ENCODE measurements around the gene SCUBE1.
A peak's percentile ranks its signal among the peaks of the same experiment; 100 is the strongest.

Gene SCUBE1

GRCh38 chr22:43203471-43203981, 139.6 kb downstream of the SCUBE1 start:
- no peaks in the 10 kb centered on the region for H3K27me3 ChIP-seq (ENCODE audit: insufficient read depth, low read length)
- H3K4me3 ChIP-seq (ENCODE audit: low read length), result no peak overlapping the region
- no peak overlapping the region for H3K27ac ChIP-seq (ENCODE audit: low read length)
- H3K9me3 ChIP-seq (ENCODE audit: insufficient read depth, low read depth, low read length), result no peaks in the 10 kb centered on the region
- H3K9ac ChIP-seq (ENCODE audit: low read depth, low read length), result no peak overlapping the region
- no peaks in the 10 kb centered on the region for H3K36me3 ChIP-seq (ENCODE audit: insufficient read depth, low read depth, low read length)
- peaks cover 4% of the 10 kb centered on the region; the same call in 1 of the 2 replicates for H3K4me1 ChIP-seq (ENCODE audit: insufficient read depth, low read length)

- Histone ChIP-seq H3K9ac (ENCODE audit: low read depth, low read length) (peak overlapping the region; percentile 6; the same call in 1 of the 2 replicates), H3K9me3 (ENCODE audit: insufficient read depth, low read depth, low read length) (no peaks in the 10 kb centered on the region), H3K4me1 (ENCODE audit: insufficient read depth, low read length) (peaks cover 4% of the 10 kb centered on the region; the same call in 1 of the 2 replicates), H3K27me3 (ENCODE audit: insufficient read depth, low read length) (no peaks in the 10 kb centered on the region), H3K36me3 (ENCODE audit: insufficient read depth, low read depth, low read length) (no peaks in the 10 kb centered on the region), H3K4me3 (ENCODE audit: low read length) (no peak overlapping the region), H3K27ac (ENCODE audit: low read length) (no peak overlapping the region)
Measured at GRCh38 chr22:43202756-43203410, 140.3 kb downstream of the SCUBE1 start.

- no peak overlapping the region for H3K4me3 ChIP-seq (ENCODE audit: low read length)
- peak overlapping the region; percentile 6; the same call in 1 of the 2 replicates for H3K9ac ChIP-seq (ENCODE audit: low read depth, low read length)
- no peaks in the 10 kb centered on the region for H3K27me3 ChIP-seq (ENCODE audit: insufficient read depth, low read length)
- no peak overlapping the region for H3K27ac ChIP-seq (ENCODE audit: low read length)
- no peaks in the 10 kb centered on the region for H3K9me3 ChIP-seq (ENCODE audit: insufficient read depth, low read depth, low read length)
- H3K36me3 ChIP-seq (ENCODE audit: insufficient read depth, low read depth, low read length), result no peaks in the 10 kb centered on the region
- H3K4me1 ChIP-seq (ENCODE audit: insufficient read depth, low read length), result peaks cover 4% of the 10 kb centered on the region; the same call in 1 of the 2 replicates
Measured at GRCh38 chr22:43202326-43202725, 140.8 kb downstream of the SCUBE1 start.

DNA sequence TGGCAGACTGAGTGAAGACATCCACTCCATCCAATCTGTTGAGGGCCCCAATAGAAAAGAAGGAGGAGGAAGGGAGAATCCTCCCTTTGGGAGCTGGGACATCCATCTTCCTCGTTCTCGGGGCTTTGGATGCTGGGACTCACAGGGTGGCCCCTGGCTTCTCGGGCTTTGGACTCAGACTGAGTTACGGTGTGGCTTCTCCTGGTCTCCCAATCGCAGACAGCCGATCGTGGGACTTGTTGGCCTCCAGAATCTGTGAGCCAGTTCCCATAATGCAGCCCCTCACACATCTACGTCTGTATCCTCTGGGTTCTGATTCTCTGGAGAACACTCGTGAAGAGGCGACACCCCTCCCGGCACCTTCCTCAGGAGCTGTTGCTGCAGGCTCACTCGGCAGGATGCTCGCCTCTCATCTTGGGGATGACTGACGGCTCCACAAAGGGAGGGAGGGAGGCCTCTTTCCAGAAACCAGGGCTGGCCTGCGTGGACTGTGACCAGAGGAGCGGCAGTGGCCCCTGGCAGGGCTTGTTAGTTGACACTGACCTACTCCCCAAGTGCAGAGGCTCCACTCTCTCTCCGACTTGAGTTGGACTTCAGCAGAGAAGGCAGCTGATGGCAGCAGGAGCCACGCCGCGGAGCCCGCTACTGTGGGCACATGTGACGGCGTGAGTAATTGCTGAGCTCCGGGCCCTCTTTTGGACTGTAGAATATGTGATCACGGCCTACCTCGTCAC, 141.5 kb downstream of the SCUBE1 start:
- Histone ChIP-seq H3K36me3 (ENCODE audit: insufficient read depth, low read depth, low read length) (no peaks in the 10 kb centered on the region), H3K27ac (ENCODE audit: low read length) (no peak overlapping the region), H3K9me3 (ENCODE audit: insufficient read depth, low read depth, low read length) (no peaks in the 10 kb centered on the region), H3K27me3 (ENCODE audit: insufficient read depth, low read length) (no peaks in the 10 kb centered on the region), H3K4me3 (ENCODE audit: low read length) (no peak overlapping the region), H3K4me1 (ENCODE audit: insufficient read depth, low read length) (peaks cover 4% of the 10 kb centered on the region; the same call in 1 of the 2 replicates), H3K9ac (ENCODE audit: low read depth, low read length) (no peak overlapping the region)

GRCh38 chr22:43200555-43200954, 142.6 kb downstream of the SCUBE1 start:
- Histone ChIP-seq H3K4me3 (ENCODE audit: low read length) (no peak overlapping the region), H3K9ac (ENCODE audit: low read depth, low read length) (no peak overlapping the region), H3K4me1 (ENCODE audit: insufficient read depth, low read length) (peaks cover 4% of the 10 kb centered on the region; the same call in 1 of the 2 replicates), H3K36me3 (ENCODE audit: insufficient read depth, low read depth, low read length) (no peaks in the 10 kb centered on the region), H3K27ac (ENCODE audit: low read length) (no peak overlapping the region), H3K27me3 (ENCODE audit: insufficient read depth, low read length) (no peaks in the 10 kb centered on the region), H3K9me3 (ENCODE audit: insufficient read depth, low read depth, low read length) (no peaks in the 10 kb centered on the region)

DNA sequence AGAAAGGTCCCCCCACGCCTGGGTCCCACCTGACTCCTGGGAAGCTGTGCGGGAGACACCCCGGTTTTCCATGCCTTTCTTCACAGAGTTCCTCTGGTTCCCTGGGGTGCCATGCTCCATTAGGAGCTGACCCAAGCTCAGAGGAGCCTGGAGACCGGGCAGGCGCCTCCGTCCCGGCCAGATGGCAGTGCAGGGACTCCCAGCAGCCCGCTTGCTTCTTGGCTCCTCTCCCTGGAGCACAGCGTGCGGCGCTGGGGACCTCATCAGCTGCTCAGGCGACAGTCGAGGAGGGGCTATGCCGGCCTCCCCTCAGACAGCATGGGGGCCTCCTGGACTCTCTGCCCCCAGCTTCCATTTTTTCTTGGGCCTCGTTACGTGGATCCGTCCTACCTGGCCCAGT, 143.1 kb downstream of the SCUBE1 start:
- no peaks in the 10 kb centered on the region for H3K27me3 ChIP-seq (ENCODE audit: insufficient read depth, low read length)
- H3K36me3 ChIP-seq (ENCODE audit: insufficient read depth, low read depth, low read length), result no peaks in the 10 kb centered on the region
- no peak overlapping the region for H3K9ac ChIP-seq (ENCODE audit: low read depth, low read length)
- H3K4me3 ChIP-seq (ENCODE audit: low read length), result no peak overlapping the region
- H3K27ac ChIP-seq (ENCODE audit: low read length), result no peak overlapping the region
- H3K9me3 ChIP-seq (ENCODE audit: insufficient read depth, low read depth, low read length), result no peaks in the 10 kb centered on the region
- H3K4me1 ChIP-seq (ENCODE audit: insufficient read depth, low read length), result peaks cover 4% of the 10 kb centered on the region; the same call in 1 of the 2 replicates

DNA sequence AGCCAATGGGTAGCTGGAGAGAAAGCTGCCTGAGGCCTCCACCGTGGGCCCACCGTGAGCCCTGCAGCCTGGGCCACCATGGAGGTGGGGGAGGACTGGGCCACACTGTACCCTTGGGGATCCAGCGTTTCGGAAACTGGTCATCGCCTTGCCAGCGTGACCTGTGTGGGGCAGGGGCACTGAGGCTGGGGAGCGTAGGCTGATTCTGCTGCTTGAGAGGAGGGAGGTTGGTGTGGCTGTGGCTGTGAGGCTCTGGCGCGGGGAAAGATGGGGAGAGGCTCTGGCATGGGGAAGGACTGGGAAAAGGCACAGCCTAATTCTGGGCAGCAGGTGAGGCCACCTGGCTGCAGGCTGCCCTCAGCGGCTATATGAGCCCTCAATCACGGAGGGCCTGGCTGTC, 143.6 kb downstream of the SCUBE1 start:
- Histone ChIP-seq H3K9me3 (ENCODE audit: insufficient read depth, low read depth, low read length) (no peaks in the 10 kb centered on the region), H3K4me1 (ENCODE audit: insufficient read depth, low read length) (peaks cover 4% of the 10 kb centered on the region; the same call in 1 of the 2 replicates), H3K9ac (ENCODE audit: low read depth, low read length) (no peak overlapping the region), H3K27ac (ENCODE audit: low read length) (no peak overlapping the region), H3K36me3 (ENCODE audit: insufficient read depth, low read depth, low read length) (no peaks in the 10 kb centered on the region), H3K27me3 (ENCODE audit: insufficient read depth, low read length) (no peaks in the 10 kb centered on the region), H3K4me3 (ENCODE audit: low read length) (no peak overlapping the region)

DNA sequence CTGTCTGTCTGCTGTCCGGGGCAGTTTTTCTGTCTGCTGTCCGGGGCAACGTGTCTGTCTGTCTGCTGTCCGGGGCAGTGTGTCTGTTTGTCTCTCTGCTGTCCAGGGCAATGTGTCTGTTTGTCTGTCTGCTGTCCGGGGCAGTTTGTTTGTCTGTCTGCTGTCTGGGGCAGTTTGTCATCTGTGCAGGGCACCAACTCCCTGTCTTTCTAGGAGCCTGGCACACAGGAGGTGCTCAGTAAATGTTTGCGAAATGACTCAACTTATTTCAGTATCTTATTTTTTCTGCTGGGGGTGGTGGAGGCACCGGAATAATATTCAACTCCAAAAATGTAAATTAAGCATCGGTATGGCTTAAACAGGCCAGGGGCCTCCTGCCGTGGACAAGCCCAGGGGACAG, 144.2 kb downstream of the SCUBE1 start:
- H3K27ac ChIP-seq (ENCODE audit: low read length), result no peak overlapping the region
- no peaks in the 10 kb centered on the region for H3K9me3 ChIP-seq (ENCODE audit: insufficient read depth, low read depth, low read length)
- no peak overlapping the region for H3K4me3 ChIP-seq (ENCODE audit: low read length)
- H3K36me3 ChIP-seq (ENCODE audit: insufficient read depth, low read depth, low read length), result no peaks in the 10 kb centered on the region
- H3K4me1 ChIP-seq (ENCODE audit: insufficient read depth, low read length), result peaks cover 4% of the 10 kb centered on the region; the same call in 1 of the 2 replicates
- no peaks in the 10 kb centered on the region for H3K27me3 ChIP-seq (ENCODE audit: insufficient read depth, low read length)
- H3K9ac ChIP-seq (ENCODE audit: low read depth, low read length), result no peak overlapping the region

- Histone ChIP-seq H3K9ac (ENCODE audit: low read depth, low read length) (no peak overlapping the region), H3K4me3 (ENCODE audit: low read length) (no peak overlapping the region), H3K4me1 (ENCODE audit: insufficient read depth, low read length) (peaks cover 4% of the 10 kb centered on the region; the same call in 1 of the 2 replicates), H3K9me3 (ENCODE audit: insufficient read depth, low read depth, low read length) (no peaks in the 10 kb centered on the region), H3K27me3 (ENCODE audit: insufficient read depth, low read length) (no peaks in the 10 kb centered on the region), H3K27ac (ENCODE audit: low read length) (no peak overlapping the region), H3K36me3 (ENCODE audit: insufficient read depth, low read depth, low read length) (no peaks in the 10 kb centered on the region)
Measured at GRCh38 chr22:43198126-43198525, 145.0 kb downstream of the SCUBE1 start.

DNA sequence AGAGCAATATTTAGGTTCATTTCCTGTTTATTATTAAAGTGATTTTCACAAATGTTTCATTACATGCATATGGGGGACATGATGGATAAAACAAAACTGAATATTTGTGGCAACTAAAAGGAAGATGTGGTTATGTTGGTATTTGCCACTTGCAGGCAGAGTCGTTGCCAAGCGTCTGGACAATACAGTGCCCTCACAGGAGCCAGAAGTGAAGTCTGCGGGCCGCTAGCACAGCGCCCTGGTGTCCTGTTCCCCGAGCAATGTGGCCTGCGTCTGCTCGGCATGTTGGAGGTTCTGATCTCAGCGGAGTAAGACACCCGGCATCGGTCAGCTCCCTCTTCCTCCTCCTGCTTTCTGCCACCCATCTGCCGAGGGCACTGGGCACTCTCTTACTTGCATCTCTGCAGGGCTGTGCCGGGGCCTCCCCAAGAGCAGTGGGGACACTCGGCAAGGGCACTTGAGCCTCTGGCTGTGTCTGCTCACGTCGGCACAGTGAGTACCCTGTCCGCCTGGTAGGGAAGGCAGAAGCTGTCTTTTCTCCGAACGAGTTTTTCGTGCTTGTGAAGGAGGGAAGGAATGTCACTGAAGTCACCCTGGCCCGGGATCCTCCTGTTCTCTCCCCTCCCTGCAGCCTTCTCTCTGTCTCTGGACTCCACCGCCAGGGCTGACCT, 145.8 kb downstream of the SCUBE1 start:
- Histone ChIP-seq H3K9me3 (ENCODE audit: insufficient read depth, low read depth, low read length) (no peaks in the 10 kb centered on the region), H3K36me3 (ENCODE audit: insufficient read depth, low read depth, low read length) (no peaks in the 10 kb centered on the region), H3K9ac (ENCODE audit: low read depth, low read length) (no peak overlapping the region), H3K27ac (ENCODE audit: low read length) (no peak overlapping the region), H3K4me1 (ENCODE audit: insufficient read depth, low read length) (no peaks in the 10 kb centered on the region), H3K4me3 (ENCODE audit: low read length) (no peak overlapping the region), H3K27me3 (ENCODE audit: insufficient read depth, low read length) (no peaks in the 10 kb centered on the region)

- no peaks in the 10 kb centered on the region for H3K27me3 ChIP-seq (ENCODE audit: insufficient read depth, low read length)
- no peak overlapping the region for H3K9ac ChIP-seq (ENCODE audit: low read depth, low read length)
- H3K36me3 ChIP-seq (ENCODE audit: insufficient read depth, low read depth, low read length), result no peaks in the 10 kb centered on the region
- H3K4me3 ChIP-seq (ENCODE audit: low read length), result no peak overlapping the region
- no peaks in the 10 kb centered on the region for H3K9me3 ChIP-seq (ENCODE audit: insufficient read depth, low read depth, low read length)
- H3K4me1 ChIP-seq (ENCODE audit: insufficient read depth, low read length), result no peaks in the 10 kb centered on the region; the same call in 1 of the 2 replicates
- no peak overlapping the region for H3K27ac ChIP-seq (ENCODE audit: low read length)
Measured at GRCh38 chr22:43191831-43192230, 151.3 kb downstream of the SCUBE1 start.
